IMR-90 (cell line): ENCODE results near the gene BCAS4. TPM values are rescaled to one million over a fixed set of nuclear protein-coding genes. Genes with fewer than 3 reads are reported as not detected.

ENCODE experiments used
- ATAC-seq: fragments of 200-7000 bp; cut with Tn5 transposase; 2 replicates; pipeline ENCODE4 v1.9.1; 2020; ENCODE audit warnings: low read depth, mild to moderate bottlenecking, moderate library complexity
- BruUV-seq: library from RNA; stranded (reverse); fragments of 400-500 nt; replicated peaks from 2 replicates; lab custom pipeline; 2021; lab: Mats Ljungman, UMichigan
- CTCF ChIA-PET: fragments of 300-600 bp; formaldehyde crosslinking; extraction: SDS; loops from one replicate; lab custom pipeline; 2021; ENCODE audit warnings: antibody characterized with exemption; lab: Yijun Ruan, JAX
- POLR2A ChIA-PET: fragments of 300-600 bp; sonication (Branson Sonifier 250); formaldehyde crosslinking; loops from one replicate; lab custom pipeline; 2022; ENCODE audit warnings: antibody characterized with exemption; ENCODE audit not compliant: unreplicated experiment; lab: Charles Lee
- DNase-seq: peaks from one replicate; pipeline ENCODE4 v3.0.0; 2013
- H2AFZ ChIP-seq: replicated peaks from 2 replicates; pipeline ENCODE3; 2013; ENCODE audit warnings: low read length, mild to moderate bottlenecking; ENCODE audit not compliant: poor library complexity
- H2AK5ac ChIP-seq: 2 replicates; pipeline ENCODE4 v1.6.1; 2013; ENCODE audit warnings: low read depth, low read length, inconsistent platforms
- H2AK9ac ChIP-seq: replicated peaks from 2 replicates; pipeline ENCODE3; 2013; ENCODE audit warnings: mild to moderate bottlenecking, low read depth, low read length, moderate library complexity; ENCODE audit not compliant: poor library complexity
- H2BK120ac ChIP-seq: 2 replicates; pipeline ENCODE4 v1.6.1; 2013; ENCODE audit warnings: low read depth, low read length, inconsistent platforms
- H2BK15ac ChIP-seq: 3 replicates; pipeline ENCODE4 v1.6.1; 2013; ENCODE audit warnings: low read depth, low read length, inconsistent platforms
- H2BK20ac ChIP-seq: 2 replicates; pipeline ENCODE4 v1.6.1; 2013; ENCODE audit warnings: low read depth, mild to moderate bottlenecking, inconsistent platforms, low read length, moderate library complexity
- H2BK5ac ChIP-seq: 2 replicates; pipeline ENCODE4 v1.6.1; 2013; ENCODE audit warnings: mild to moderate bottlenecking, low read depth, low read length, inconsistent platforms; ENCODE audit not compliant: poor library complexity, severe bottlenecking
- H3K14ac ChIP-seq: replicated peaks from 2 replicates; pipeline ENCODE4 v1.6.1; 2013; ENCODE audit warnings: low read depth, low read length, inconsistent platforms
- H3K18ac ChIP-seq: 2 replicates; pipeline ENCODE4 v1.6.1; 2013; ENCODE audit warnings: low read depth, low read length, control low read depth
- H3K23ac ChIP-seq: 2 replicates; pipeline ENCODE4 v1.6.1; 2013; ENCODE audit warnings: low read depth, low read length, inconsistent platforms
- H3K27ac ChIP-seq: 2 replicates; pipeline ENCODE4 v1.5.1; 2013; ENCODE audit warnings: mild to moderate bottlenecking, control low read depth, low read length; ENCODE audit not compliant: insufficient read depth
- H3K27me3 ChIP-seq: 2 replicates; pipeline ENCODE4 v1.6.1; 2013; ENCODE audit warnings: low read length; ENCODE audit not compliant: control insufficient read depth, insufficient read depth
- H3K36me3 ChIP-seq: 2 replicates; pipeline ENCODE4 v1.6.1; 2013; ENCODE audit warnings: low read length, mixed read lengths; ENCODE audit not compliant: control insufficient read depth, insufficient read depth
- H3K4ac ChIP-seq: 2 replicates; pipeline ENCODE4 v1.6.1; 2013; ENCODE audit warnings: low read depth, low read length, inconsistent platforms
- H3K4me1 ChIP-seq: 2 replicates; pipeline ENCODE4 v1.6.1; 2013; ENCODE audit warnings: low read length, mixed read lengths; ENCODE audit not compliant: control insufficient read depth, insufficient read depth
- H3K4me2 ChIP-seq: 2 replicates; pipeline ENCODE4 v1.6.1; 2013; ENCODE audit warnings: low read depth, mild to moderate bottlenecking, control low read depth, low read length, moderate library complexity
- H3K4me3 ChIP-seq: 2 replicates; pipeline ENCODE4 v1.5.1; 2013; ENCODE audit warnings: low read depth, mild to moderate bottlenecking, control low read depth, low read length, moderate library complexity; ENCODE audit not compliant: insufficient read depth
- H3K56ac ChIP-seq: 2 replicates; pipeline ENCODE4 v1.6.1; 2013; ENCODE audit warnings: low read length, inconsistent platforms; ENCODE audit not compliant: insufficient read depth; ENCODE audit errors: extremely low read depth
- H3K79me1 ChIP-seq, 2 experiments: 2 replicates each; pipeline ENCODE4 v1.6.1; 2013; ENCODE audit warnings: low read length in 2 of 2, inconsistent platforms in 1 of 2, low read depth in 1 of 2
- H3K9ac ChIP-seq: 2 replicates; pipeline ENCODE4 v1.6.1; 2013; ENCODE audit warnings: low read depth, low read length, control low read depth
- H3K9me1 ChIP-seq: 2 replicates; pipeline ENCODE4 v1.6.1; 2013; ENCODE audit warnings: low read length, inconsistent platforms; ENCODE audit not compliant: insufficient read depth
- H3K9me3 ChIP-seq: 2 replicates; pipeline ENCODE4 v1.6.1; 2013; ENCODE audit warnings: low read length; ENCODE audit not compliant: control insufficient read depth, insufficient read depth
- H4K20me1 ChIP-seq: 2 replicates; pipeline ENCODE4 v1.6.1; 2013; ENCODE audit warnings: low read length, inconsistent platforms; ENCODE audit not compliant: insufficient read depth
- H4K5ac ChIP-seq: 2 replicates; pipeline ENCODE4 v1.6.1; 2013; ENCODE audit warnings: mild to moderate bottlenecking, low read depth, low read length, control low read depth
- H4K8ac ChIP-seq, 2 experiments: 2 replicates each; pipeline ENCODE4 v1.6.1; 2013; ENCODE audit warnings: low read depth in 2 of 2, low read length in 2 of 2, control low read depth in 1 of 2, inconsistent platforms in 1 of 2
- H4K91ac ChIP-seq: 2 replicates; pipeline ENCODE4 v1.6.1; 2013; ENCODE audit warnings: low read depth, low read length, inconsistent platforms; ENCODE audit not compliant: insufficient read depth
- BHLHE40 ChIP-seq: fragments of 150-350 bp; IDR thresholded peaks from 2 replicates; pipeline ENCODE4 v1.6.1; 2016; ENCODE audit warnings: mild to moderate bottlenecking, low read depth, low read length
- CEBPB ChIP-seq: IDR thresholded peaks from 2 replicates; pipeline ENCODE4 v1.6.1; 2012; ENCODE audit warnings: low read depth, low read length, improper control_type of control experiment
- CHD1 ChIP-seq: IDR thresholded peaks from 2 replicates; pipeline ENCODE4 v1.6.1; 2012; ENCODE audit warnings: low read depth, low read length, improper control_type of control experiment
- ELK1 ChIP-seq: fragments of 150-350 bp; IDR thresholded peaks from 2 replicates; pipeline ENCODE4 v1.6.1; 2016; ENCODE audit warnings: low read depth, mild to moderate bottlenecking, low read length, moderate library complexity, borderline replicate concordance
- FOS ChIP-seq: fragments of 150-350 bp; IDR thresholded peaks from 2 replicates; pipeline ENCODE4 v1.6.1; 2016; ENCODE audit warnings: low read depth, low read length
- MAFK ChIP-seq: IDR thresholded peaks from 2 replicates; pipeline ENCODE4 v1.6.1; 2012; ENCODE audit warnings: low read depth, low read length, improper control_type of control experiment
- MAZ ChIP-seq: IDR thresholded peaks from 2 replicates; pipeline ENCODE4 v1.6.1; 2012; ENCODE audit warnings: low read depth, mild to moderate bottlenecking, low read length, improper control_type of control experiment, moderate library complexity, borderline replicate concordance
- MXI1 ChIP-seq: IDR thresholded peaks from 2 replicates; pipeline ENCODE4 v1.6.1; 2012; ENCODE audit warnings: low read depth, mild to moderate bottlenecking, low read length, moderate library complexity, borderline replicate concordance
- NFE2L2 ChIP-seq: fragments of 150-350 bp; IDR thresholded peaks from 2 replicates; pipeline ENCODE4 v1.6.1; 2016; ENCODE audit warnings: low read depth, mild to moderate bottlenecking, low read length
- POLR2A ChIP-seq: IDR thresholded peaks from 2 replicates; pipeline ENCODE4 v1.6.1; 2012; ENCODE audit warnings: mild to moderate bottlenecking, low read depth, low read length
- RAD21 ChIP-seq: IDR thresholded peaks from 2 replicates; pipeline ENCODE4 v1.6.1; 2012; ENCODE audit warnings: low read length, improper control_type of control experiment
- RCOR1 ChIP-seq: IDR thresholded peaks from 2 replicates; pipeline ENCODE4 v1.6.1; 2012; ENCODE audit warnings: mild to moderate bottlenecking, low read length, improper control_type of control experiment; ENCODE audit not compliant: insufficient replicate concordance
- RFX5 ChIP-seq: IDR thresholded peaks from 2 replicates; pipeline ENCODE4 v1.8.0; 2012; ENCODE audit warnings: low read depth, mild to moderate bottlenecking, low read length, moderate library complexity
- WGBS, 2 experiments: methylation state at CpG; one replicate each; pipeline versions ENCODE4 v1.1.5 to v1.1.7; 2013; ENCODE audit warnings: missing lambda C conversion rate in 2 of 2; ENCODE audit not compliant: insufficient read length in 1 of 2; ENCODE audit errors: extremely low coverage in 2 of 2; 5-methylcytosine and 5-hydroxymethylcytosine counted together
- dilution Hi-C: fragments of 300-500 bp; cut with HindIII; formaldehyde crosslinking; loops from one replicate; pipeline ENCODE4 v1.14.3; 2018; ENCODE audit warnings: low sequenced_read_pairs; ENCODE audit not compliant: unreplicated experiment
- in situ Hi-C: fragments of 300-500 bp; cut with MboI; formaldehyde crosslinking; loops from 3 replicates; pipeline ENCODE4 v1.14.3; 2019; ENCODE audit warnings: low sequenced_read_pairs, inconsistent platforms, mixed read lengths
- intact Hi-C: fragments of 100-400 bp; cut with micrococcal nuclease; formaldehyde crosslinking; loops from 2 replicates; pipeline ENCODE4 v1.10.0; 2022
- polyA plus RNA-seq, 3 experiments: library from polyadenylated mRNA; depleted of rRNA; stranded (reverse); fragments of >200 nt; gene quantifications; 2 replicates each; pipeline ENCODE4 v1.2.3, GENCODE V29; 2012; ENCODE audit warnings: low replicate concordance in 1 of 3
- total RNA-seq: library from RNA; depleted of rRNA; stranded (reverse); fragments of >200 nt; gene quantifications from 2 replicates; pipeline ENCODE4 v1.2.3, GENCODE V29; 2012
- TF ChIP-seq, protein P1 (sequence below): conservative IDR thresholded peaks from 2 replicates; pipeline ENCODE4 v1.5.1; 2012; ENCODE audit warnings: mild to moderate bottlenecking, low read depth, low read length, improper control_type of control experiment
- TF ChIP-seq, protein P2 (sequence below): fragments of 150-350 bp; IDR thresholded peaks from 2 replicates; pipeline ENCODE4 v1.6.1; 2017; ENCODE audit warnings: mild to moderate bottlenecking, antibody characterized with exemption, low read length, low read depth

Gene BCAS4
- total and polyA plus RNA-seq, 2 of the 4 experiments (the other 2 are of a cell fraction) = 42.7 to 47.5 TPM

DNA sequence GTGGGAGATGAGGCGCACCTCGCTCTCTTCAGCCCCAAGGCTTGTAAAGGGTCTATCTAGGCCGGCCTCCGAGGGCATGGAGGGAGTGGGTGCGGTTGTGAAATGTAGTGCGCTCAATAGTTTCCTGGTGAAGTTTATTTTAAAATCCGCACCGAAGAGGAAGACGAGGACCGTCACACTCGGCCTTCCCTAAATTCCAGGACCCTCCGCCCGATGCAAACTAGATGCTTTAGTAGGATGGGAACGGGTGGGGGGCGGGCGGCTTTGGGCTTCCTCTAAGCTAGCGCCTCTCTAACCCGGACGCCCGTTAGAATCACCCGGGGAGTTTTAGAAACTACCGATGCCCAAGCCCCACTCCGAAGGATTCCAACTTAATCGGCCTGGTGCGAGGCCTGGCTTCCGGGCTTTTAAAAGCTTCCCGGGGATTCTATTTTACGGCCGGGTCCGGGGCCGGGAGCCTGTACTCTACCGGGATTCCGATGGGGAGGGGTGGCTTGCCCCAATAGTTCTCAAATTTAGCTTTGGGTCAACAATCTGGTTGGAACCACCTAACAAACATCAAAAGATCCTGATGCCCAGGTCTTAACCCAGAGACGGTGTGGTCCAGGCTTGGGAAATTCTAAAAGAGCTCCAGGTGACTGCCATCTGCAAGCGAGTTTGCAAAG is 548 bp upstream of the BCAS4 start:
- Histone ChIP-seq H3K56ac (no peak overlapping the region), H2BK20ac (no peak overlapping the region), H2BK5ac (no peak overlapping the region), H2AK5ac (no peak overlapping the region), H4K20me1 (0 out of 2 replicates have a peak, but pooled peaks cover 6% of the 10 kb centered on the region), H3K27ac (no peak overlapping the region), H3K18ac (no peak overlapping the region), H3K4me3 (peak overlapping the region; percentile 12; the same call in 1 of the 2 replicates), H3K79me1 (peaks cover 24 to 25% of the 10 kb centered on the region in 2 experiments), H2BK15ac (no peak overlapping the region), H3K36me3 (no peaks in the 10 kb centered on the region), H2BK120ac (peak overlapping the region; percentile 57; the same call in 1 of the 2 replicates), H3K9me1 (peaks cover 4% of the 10 kb centered on the region), H3K27me3 (no peaks in the 10 kb centered on the region), H3K9ac (no peak overlapping the region), H3K4ac (peak overlapping the region; percentile 40; the same call in 1 of the 2 replicates), H3K4me1 (peaks cover 11% of the 10 kb centered on the region), H2AK9ac (peak overlapping the region; percentile 6), H3K9me3 (no peaks in the 10 kb centered on the region), H3K23ac (no peak overlapping the region), H4K5ac (no peak overlapping the region), H3K14ac (no peak overlapping the region), H3K4me2 (peak overlapping the region; percentile 65), H2AFZ (peak overlapping the region; percentile 96), H4K91ac (no peak overlapping the region), H4K8ac (peak overlapping the region in 1 of 2 experiments; percentile 66; a peak in 1 of 4 replicates)
- DNase-seq (no peak), ATAC-seq (peak; percentile 1)
- intact Hi-C loops = loop anchor here (1.0 to 5.0 kb wide), 5 partner anchors 135 to 513 kb away; partner anchors contain the start of genes DPM1 and MOCS3
- CTCF ChIA-PET = interaction anchor here (0.6 to 2.1 kb wide), 24 partner anchors 11 to 307 kb away, joined by 3 to 16 read pairs (median 4); partner anchors contain the start of gene ADNP
- POLR2A ChIA-PET = no interaction called here
- BruUV-seq = no TSS peak
- in situ Hi-C loops = loop anchor here (10.0 kb wide), 1 partner anchor 530 kb away; no protein-coding TSS in a partner anchor
- dilution Hi-C loops = no loop called here
- 11% methylated on average over 15 of the region's 35 CpGs; no CpG with 5 or more reads in 1 of the 2 experiments for WGBS, 2 experiments
- TF ChIP-seq BHLHE40 (no peak), NFE2L2 (no peak), CEBPB (no peak), ELK1 (no peak), RFX5 (no peak), MXI1 (no peak), RCOR1 (no peak), FOS (no peak), POLR2A (no peak), CHD1 (no peak), RAD21 (no peak), MAZ (no peak), MAFK (no peak)
- TF ChIP-seq, protein P1, sequence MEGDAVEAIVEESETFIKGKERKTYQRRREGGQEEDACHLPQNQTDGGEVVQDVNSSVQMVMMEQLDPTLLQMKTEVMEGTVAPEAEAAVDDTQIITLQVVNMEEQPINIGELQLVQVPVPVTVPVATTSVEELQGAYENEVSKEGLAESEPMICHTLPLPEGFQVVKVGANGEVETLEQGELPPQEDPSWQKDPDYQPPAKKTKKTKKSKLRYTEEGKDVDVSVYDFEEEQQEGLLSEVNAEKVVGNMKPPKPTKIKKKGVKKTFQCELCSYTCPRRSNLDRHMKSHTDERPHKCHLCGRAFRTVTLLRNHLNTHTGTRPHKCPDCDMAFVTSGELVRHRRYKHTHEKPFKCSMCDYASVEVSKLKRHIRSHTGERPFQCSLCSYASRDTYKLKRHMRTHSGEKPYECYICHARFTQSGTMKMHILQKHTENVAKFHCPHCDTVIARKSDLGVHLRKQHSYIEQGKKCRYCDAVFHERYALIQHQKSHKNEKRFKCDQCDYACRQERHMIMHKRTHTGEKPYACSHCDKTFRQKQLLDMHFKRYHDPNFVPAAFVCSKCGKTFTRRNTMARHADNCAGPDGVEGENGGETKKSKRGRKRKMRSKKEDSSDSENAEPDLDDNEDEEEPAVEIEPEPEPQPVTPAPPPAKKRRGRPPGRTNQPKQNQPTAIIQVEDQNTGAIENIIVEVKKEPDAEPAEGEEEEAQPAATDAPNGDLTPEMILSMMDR = no peak
- TF ChIP-seq, protein P2, sequence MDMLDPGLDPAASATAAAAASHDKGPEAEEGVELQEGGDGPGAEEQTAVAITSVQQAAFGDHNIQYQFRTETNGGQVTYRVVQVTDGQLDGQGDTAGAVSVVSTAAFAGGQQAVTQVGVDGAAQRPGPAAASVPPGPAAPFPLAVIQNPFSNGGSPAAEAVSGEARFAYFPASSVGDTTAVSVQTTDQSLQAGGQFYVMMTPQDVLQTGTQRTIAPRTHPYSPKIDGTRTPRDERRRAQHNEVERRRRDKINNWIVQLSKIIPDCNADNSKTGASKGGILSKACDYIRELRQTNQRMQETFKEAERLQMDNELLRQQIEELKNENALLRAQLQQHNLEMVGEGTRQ = no peak
